Cardiac fibroblast (primary cell): ENCODE data around the gene TMEM150A.
"Not testable (repeated sequence)": the region's sequence is repeated elsewhere in the genome, so short reads cannot be mapped to it uniquely, and the experiment has no call there.

Experiments used
- DNase-seq, 2 donors: peaks; one replicate each; pipeline versions ENCODE4 v3.0.0 to v3.0.0-alpha.2; 2010; ENCODE audit warnings: low read depth in 2 of 2
- H3K4me3 ChIP-seq, 2 donors: replicated peaks in 1 of 2; 1 replicate in 1 of 2; 2 replicates in 1 of 2; pipeline ENCODE4 v1.5.1; 2011; ENCODE audit warnings: low read depth in 2 of 2, low read length in 2 of 2, mild to moderate bottlenecking in 2 of 2, moderate library complexity in 1 of 2
- TF ChIP-seq, protein P1 (sequence below): IDR thresholded peaks from one replicate; pipeline ENCODE4 v1.5.1; 2011; ENCODE audit warnings: low read depth, mild to moderate bottlenecking, low read length, inconsistent platforms

Gene TMEM150A

DNA sequence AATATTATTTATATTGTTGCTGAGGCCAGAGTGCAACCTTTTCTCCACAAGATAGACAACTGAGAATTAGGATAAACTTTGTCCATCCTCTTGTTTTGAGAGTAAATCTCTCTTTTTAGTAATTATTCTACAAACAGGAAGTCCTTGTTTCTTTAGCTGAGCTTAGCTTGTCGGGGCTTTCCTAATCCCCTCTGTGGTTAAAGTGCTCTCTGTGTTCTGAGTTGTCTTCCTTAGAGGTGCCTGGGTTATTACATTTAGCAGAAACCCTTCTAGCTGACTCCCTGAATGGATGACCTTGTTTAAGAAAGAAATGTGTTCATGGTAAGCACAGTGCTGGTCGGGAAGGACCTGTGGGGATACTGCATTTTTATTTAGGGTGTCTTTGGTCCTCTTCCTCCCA, 26.2 kb upstream of the TMEM150A start:
- DNase-seq: no peak
- no peak overlapping the region for H3K4me3 ChIP-seq
- TF ChIP-seq, protein P1, sequence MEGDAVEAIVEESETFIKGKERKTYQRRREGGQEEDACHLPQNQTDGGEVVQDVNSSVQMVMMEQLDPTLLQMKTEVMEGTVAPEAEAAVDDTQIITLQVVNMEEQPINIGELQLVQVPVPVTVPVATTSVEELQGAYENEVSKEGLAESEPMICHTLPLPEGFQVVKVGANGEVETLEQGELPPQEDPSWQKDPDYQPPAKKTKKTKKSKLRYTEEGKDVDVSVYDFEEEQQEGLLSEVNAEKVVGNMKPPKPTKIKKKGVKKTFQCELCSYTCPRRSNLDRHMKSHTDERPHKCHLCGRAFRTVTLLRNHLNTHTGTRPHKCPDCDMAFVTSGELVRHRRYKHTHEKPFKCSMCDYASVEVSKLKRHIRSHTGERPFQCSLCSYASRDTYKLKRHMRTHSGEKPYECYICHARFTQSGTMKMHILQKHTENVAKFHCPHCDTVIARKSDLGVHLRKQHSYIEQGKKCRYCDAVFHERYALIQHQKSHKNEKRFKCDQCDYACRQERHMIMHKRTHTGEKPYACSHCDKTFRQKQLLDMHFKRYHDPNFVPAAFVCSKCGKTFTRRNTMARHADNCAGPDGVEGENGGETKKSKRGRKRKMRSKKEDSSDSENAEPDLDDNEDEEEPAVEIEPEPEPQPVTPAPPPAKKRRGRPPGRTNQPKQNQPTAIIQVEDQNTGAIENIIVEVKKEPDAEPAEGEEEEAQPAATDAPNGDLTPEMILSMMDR: no peak

DNA sequence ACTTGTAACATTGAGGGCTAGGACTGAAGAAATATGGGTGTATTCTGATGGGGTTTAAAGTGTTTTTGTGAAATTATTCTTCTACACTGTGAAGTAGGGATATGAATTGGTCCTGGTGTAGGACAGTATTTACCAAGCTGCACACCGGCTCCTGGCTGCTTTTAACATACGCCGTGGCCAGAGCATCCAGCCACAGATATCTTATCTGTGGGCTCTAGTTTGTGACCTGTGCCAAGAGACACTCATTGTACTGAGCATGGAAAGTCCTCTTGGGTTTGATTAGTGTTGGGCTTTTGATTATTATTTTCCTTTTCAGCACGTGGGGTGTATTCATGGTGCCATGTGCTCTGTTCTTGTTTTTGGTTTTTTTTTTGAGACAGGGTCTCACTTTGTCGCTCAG, 21.5 kb upstream of the TMEM150A start:
- DNase-seq: no peak
- TF ChIP-seq, protein P1: no peak
- no peak overlapping the region for H3K4me3 ChIP-seq

GRCh38 chr2:85621338-85621737, 18.8 kb upstream of the TMEM150A start:
- TF ChIP-seq, protein P1: no peak
- DNase-seq: no peak
- no peak overlapping the region for H3K4me3 ChIP-seq

GRCh38 chr2:85619617-85620016, 17.1 kb upstream of the TMEM150A start:
- no peak overlapping the region for H3K4me3 ChIP-seq
- TF ChIP-seq, protein P1: no peak
- no peak for DNase-seq

- not testable (repeated sequence) for DNase-seq, H3K4me3 ChIP-seq
Observed at GRCh38 chr2:85617723-85618122, 15.2 kb upstream of the TMEM150A start.

DNA sequence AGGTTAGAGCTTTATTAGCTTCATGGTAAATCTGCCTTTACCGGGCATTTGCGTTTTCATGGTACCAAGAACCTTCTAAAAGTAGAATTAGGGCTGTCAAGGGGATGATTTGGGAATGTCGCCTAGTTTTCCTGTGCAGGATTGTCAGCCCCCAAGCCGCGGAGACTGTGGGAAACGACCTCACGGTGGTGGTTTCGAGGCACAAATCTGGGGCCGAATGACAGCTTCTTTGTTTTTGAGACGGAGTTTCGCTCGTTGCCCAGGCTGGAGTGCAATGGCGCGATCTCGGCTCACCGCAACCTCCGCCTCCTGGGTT, 12.9 kb upstream of the TMEM150A start:
- DNase-seq: no peak
- H3K4me3 ChIP-seq: no peak overlapping the region
- TF ChIP-seq, protein P1: no peak

- H3K4me3 ChIP-seq, DNase-seq: not testable (repeated sequence)
Observed at GRCh38 chr2:85614757-85615156, 12.3 kb upstream of the TMEM150A start.

- no peak overlapping the region for H3K4me3 ChIP-seq
- TF ChIP-seq, protein P1: no peak
- DNase-seq: no peak
Observed at GRCh38 chr2:85613717-85614515, 11.4 kb upstream of the TMEM150A start.
